Epithelial cell of esophagus (primary cell): ENCODE data around the gene LRRN2.

Experiments
- DNase-seq: peaks from one replicate; pipeline ENCODE4 v3.0.0; 2010; ENCODE audit warnings: low read depth
- H3K4me3 ChIP-seq: 2 replicates; pipeline ENCODE4 v1.5.1; 2011; ENCODE audit warnings: mild to moderate bottlenecking, low read length, control low read depth
- CTCF ChIP-seq: IDR thresholded peaks from 2 replicates; pipeline ENCODE4 v1.5.1; 2011; ENCODE audit warnings: low read depth, mild to moderate bottlenecking, low read length, control low read depth, inconsistent platforms; ENCODE audit not compliant: insufficient read depth; ENCODE audit errors: missing control alignments

Gene LRRN2

DNA sequence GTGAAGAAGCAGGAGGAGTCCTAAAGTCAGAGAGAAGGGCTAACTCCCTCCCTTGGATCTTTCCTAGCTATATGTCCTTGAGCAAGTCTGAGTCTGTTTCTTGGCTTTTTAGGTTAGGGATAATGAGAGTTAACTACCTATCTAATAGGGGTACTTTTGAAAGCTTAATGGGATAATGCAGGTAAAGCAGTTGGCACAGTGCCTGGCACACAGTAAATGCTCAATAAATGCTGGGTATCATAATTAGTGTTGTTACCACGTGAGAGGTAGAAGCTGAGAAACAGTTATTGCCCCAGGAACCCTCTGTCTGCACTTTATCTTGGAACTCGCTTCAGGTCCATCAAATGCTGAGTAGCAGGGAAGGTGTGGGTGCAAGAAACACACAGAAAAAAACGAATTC is 5.5 kb downstream of the LRRN2 start:
- no peak for TF ChIP-seq CTCF
- no peak overlapping the region for H3K4me3 ChIP-seq
- no peak for DNase-seq

DNA sequence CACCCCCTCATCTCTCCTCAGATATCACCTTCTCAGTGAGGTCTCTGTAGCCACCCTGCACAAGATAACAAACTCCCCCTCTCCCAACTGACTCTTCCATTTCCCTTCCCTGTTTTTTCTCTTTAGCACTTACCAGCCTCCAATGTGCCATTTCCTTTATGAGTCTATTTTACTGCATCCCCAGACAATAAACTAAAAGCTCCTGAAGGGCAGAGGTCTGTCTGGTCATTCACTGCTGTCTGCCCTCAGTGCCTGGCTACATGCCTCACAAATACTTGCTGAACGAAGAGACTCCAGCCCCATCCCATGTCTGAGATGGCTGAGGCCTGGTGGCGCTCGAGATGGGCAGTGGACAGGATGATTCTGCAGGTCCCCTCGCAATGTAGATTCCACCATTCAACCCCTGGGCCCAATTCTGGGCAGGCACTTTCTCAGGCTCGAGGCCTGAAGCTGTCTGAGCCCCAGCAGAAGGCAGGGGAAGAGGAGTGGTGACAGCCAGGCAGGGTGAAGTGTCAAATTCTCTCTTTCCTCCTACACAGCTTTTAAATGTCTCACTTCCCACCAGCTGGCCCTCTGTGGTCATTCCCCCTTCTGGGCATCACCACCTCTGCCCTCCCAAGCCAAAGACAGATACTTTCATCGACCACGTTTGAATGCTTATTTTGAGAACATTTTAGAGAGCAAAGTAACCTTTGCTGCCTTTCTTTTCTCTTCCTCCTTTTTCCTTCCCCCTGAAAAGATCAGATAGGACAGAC is 6.6 kb downstream of the LRRN2 start:
- H3K4me3 ChIP-seq: no peak overlapping the region
- TF ChIP-seq CTCF: no peak
- no peak for DNase-seq

GRCh38 chr1:204677864-204678263 is 7.7 kb downstream of the LRRN2 start:
- no peak overlapping the region for H3K4me3 ChIP-seq
- no peak for TF ChIP-seq CTCF
- no peak for DNase-seq

- no peak for DNase-seq
- TF ChIP-seq CTCF: no peak
- no peak overlapping the region for H3K4me3 ChIP-seq
Observed at GRCh38 chr1:204676043-204676442, 9.5 kb downstream of the LRRN2 start.

DNA sequence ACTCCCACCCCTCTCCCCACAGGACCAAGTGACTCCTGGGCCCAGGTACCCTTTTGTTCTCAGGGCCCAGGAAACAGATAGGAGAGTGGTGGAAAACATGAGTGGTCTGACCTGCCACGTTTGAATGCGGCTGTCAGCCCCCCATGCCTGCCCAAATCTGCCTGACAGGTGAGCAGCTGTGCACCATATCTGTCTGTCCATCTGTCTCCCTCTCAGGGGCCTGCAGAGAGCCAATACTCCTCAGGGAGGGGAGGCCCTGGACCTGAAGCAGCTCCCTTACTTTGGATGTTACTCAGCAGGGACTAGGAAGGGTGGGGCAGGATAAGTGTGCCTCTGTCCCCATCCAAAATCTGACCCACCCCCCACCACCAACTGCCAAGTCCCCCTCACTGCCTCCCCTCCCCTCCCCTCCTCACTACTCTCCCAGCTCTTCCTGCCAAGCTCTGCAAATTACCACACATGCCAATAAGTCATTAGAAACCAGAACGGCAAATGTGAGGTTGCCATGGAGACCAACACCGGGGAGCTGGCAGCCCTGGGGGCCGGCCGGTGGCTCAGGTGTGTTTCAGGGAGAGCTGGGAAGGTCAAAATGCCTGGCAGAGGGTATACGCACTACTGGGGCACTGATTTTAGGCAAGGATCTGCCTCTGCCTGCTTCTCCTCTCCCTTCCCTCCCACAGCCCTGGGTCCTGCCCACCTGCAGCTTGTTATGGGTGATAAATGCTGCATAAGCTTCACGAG is 11.5 kb downstream of the LRRN2 start:
- DNase-seq: no peak
- TF ChIP-seq CTCF: no peak
- H3K4me3 ChIP-seq: no peak overlapping the region

DNA sequence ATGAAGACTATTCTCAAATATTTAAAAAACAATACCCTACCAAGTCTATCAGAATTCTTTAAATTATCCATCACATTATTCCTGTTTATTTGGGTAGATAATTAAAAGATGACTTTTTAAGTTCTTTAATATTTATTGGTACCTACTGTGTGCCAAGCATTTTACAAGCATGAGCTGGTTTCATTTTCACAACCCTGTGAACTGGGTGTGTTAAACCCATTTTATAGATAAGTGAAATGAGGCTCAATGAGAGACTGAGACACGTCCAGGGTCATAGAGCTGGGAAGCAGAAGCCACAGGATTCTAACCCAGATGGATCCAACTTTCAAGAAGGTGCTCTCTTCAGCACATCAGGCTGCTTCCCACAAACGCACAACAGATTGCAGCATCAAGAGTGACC is 12.3 kb downstream of the LRRN2 start:
- no peak overlapping the region for H3K4me3 ChIP-seq
- no peak for TF ChIP-seq CTCF
- DNase-seq: no peak
